HepG2 (cell line): Measurements from ENCODE around the gene GAS2. TPM values are rescaled to one million over a fixed set of nuclear protein-coding genes. Genes with fewer than 3 reads are reported as not detected.
A peak's percentile ranks its signal among the peaks of the same experiment; 100 is the strongest.

Experiments used
- ATF1 ChIP-seq: IDR thresholded peaks from 2 replicates; pipeline ENCODE4 v1.6.1; 2016; ENCODE audit warnings: mild to moderate bottlenecking, control low read depth
- BRCA1 ChIP-seq: sonication (generic); formaldehyde crosslinking; IDR thresholded peaks from 2 replicates; pipeline ENCODE4 v1.4.0; 2020; ENCODE audit warnings: missing genetic modification reagents
- DR1 ChIP-seq: sonication (generic); formaldehyde crosslinking; IDR thresholded peaks from 2 replicates; pipeline ENCODE4 v1.8.0; 2021; ENCODE audit warnings: mild to moderate bottlenecking, missing genetic modification reagents, inconsistent platforms
- FOSL1 ChIP-seq: sonication (generic); formaldehyde crosslinking; IDR thresholded peaks from 2 replicates; pipeline ENCODE4 v1.9.0; 2021; ENCODE audit warnings: missing genetic modification reagents, borderline replicate concordance
- GABPB1 ChIP-seq: IDR thresholded peaks from 2 replicates; pipeline ENCODE4 v1.6.1; 2016; ENCODE audit warnings: mild to moderate bottlenecking, missing genetic modification reagents, moderate library complexity, missing compliant biosample characterization
- KDM2A ChIP-seq: sonication (generic); formaldehyde crosslinking; IDR thresholded peaks from 2 replicates; pipeline ENCODE4 v1.4.0; 2020; ENCODE audit warnings: low read depth, missing genetic modification reagents, borderline replicate concordance
- KDM4B ChIP-seq: sonication (generic); formaldehyde crosslinking; IDR thresholded peaks from 2 replicates; pipeline ENCODE4 v1.4.0; 2020; ENCODE audit warnings: missing genetic modification reagents
- MTA3 ChIP-seq: sonication (generic); formaldehyde crosslinking; IDR thresholded peaks from 2 replicates; pipeline ENCODE4 v1.4.0; 2020; ENCODE audit warnings: missing genetic modification reagents
- PAF1 ChIP-seq: IDR thresholded peaks from 2 replicates; pipeline ENCODE4 v1.6.1; 2016; ENCODE audit warnings: missing genetic modification reagents, missing compliant biosample characterization
- PHF20 ChIP-seq: sonication (generic); formaldehyde crosslinking; IDR thresholded peaks from 2 replicates; pipeline ENCODE4 v1.5.0; 2020; ENCODE audit warnings: mild to moderate bottlenecking, missing genetic modification reagents
- PHF21A ChIP-seq: sonication (generic); formaldehyde crosslinking; IDR thresholded peaks from 2 replicates; pipeline ENCODE4 v1.5.0; 2020; ENCODE audit warnings: mild to moderate bottlenecking, missing genetic modification reagents
- RAD21 ChIP-seq: fragments of 450-650 bp; formaldehyde crosslinking; IDR thresholded peaks from 2 replicates; pipeline ENCODE4 v1.5.0; 2020; ENCODE audit warnings: mild to moderate bottlenecking
- ZEB1 ChIP-seq: IDR thresholded peaks from 2 replicates; pipeline ENCODE4 v1.6.1; 2012; ENCODE audit warnings: mild to moderate bottlenecking, low read depth, inconsistent platforms; ENCODE audit not compliant: insufficient replicate concordance
- ZNF224 ChIP-seq: sonication (generic); formaldehyde crosslinking; IDR thresholded peaks from 2 replicates; pipeline ENCODE4 v1.5.0; 2020; ENCODE audit warnings: mild to moderate bottlenecking, missing genetic modification reagents
- ZNF318 ChIP-seq: sonication (generic); formaldehyde crosslinking; IDR thresholded peaks from 2 replicates; pipeline ENCODE4 v1.4.0; 2020; ENCODE audit warnings: mild to moderate bottlenecking, missing genetic modification reagents
- ZNF34 ChIP-seq: sonication (generic); formaldehyde crosslinking; IDR thresholded peaks from 2 replicates; pipeline ENCODE4 v1.4.0; 2020; ENCODE audit warnings: mild to moderate bottlenecking, missing genetic modification reagents, borderline replicate concordance
- ZNF44 ChIP-seq: sonication (generic); formaldehyde crosslinking; IDR thresholded peaks from 2 replicates; pipeline ENCODE4 v1.5.1; 2020; ENCODE audit warnings: mild to moderate bottlenecking, missing genetic modification reagents
- ZNF557 ChIP-seq: sonication (generic); formaldehyde crosslinking; IDR thresholded peaks from 2 replicates; pipeline ENCODE4 v1.4.0; 2020; ENCODE audit warnings: missing genetic modification reagents
- ZNF7 ChIP-seq: IDR thresholded peaks from 2 replicates; pipeline ENCODE4 v1.6.1; 2016; ENCODE audit warnings: missing biosample characterization, missing genetic modification reagents
- ZNF772 ChIP-seq: sonication (generic); formaldehyde crosslinking; IDR thresholded peaks from 2 replicates; pipeline ENCODE4 v1.5.0; 2020; ENCODE audit warnings: mild to moderate bottlenecking, missing genetic modification reagents
- ZNF788 ChIP-seq: sonication (generic); formaldehyde crosslinking; IDR thresholded peaks from 2 replicates; pipeline ENCODE4 v1.5.0; 2020; ENCODE audit warnings: mild to moderate bottlenecking, missing genetic modification reagents, borderline replicate concordance
- ZNF841 ChIP-seq: sonication (generic); formaldehyde crosslinking; IDR thresholded peaks from 2 replicates; pipeline ENCODE4 v1.8.1; 2023; ENCODE audit warnings: missing genetic modification reagents, borderline replicate concordance
- ZNF850 ChIP-seq: sonication (generic); formaldehyde crosslinking; conservative IDR thresholded peaks from 2 replicates; pipeline ENCODE4 v1.9.0; 2021; ENCODE audit warnings: mild to moderate bottlenecking, missing genetic modification reagents
- polyA plus RNA-seq, 8 experiments: library from polyadenylated mRNA; depleted of rRNA in 3 of 8; stranded (reverse) in 7 of 8; unstranded in 1 of 8; fragments of >200 nt; fragmentation: Illumina TruSeq in 4 of 8; extraction: Trizol in 4 of 8; gene quantifications; 2 replicates each; pipeline versions ENCODE4 v1.2.1 to v1.2.3, GENCODE V29; 2011 to 2016; ENCODE audit warnings: low read depth in 4 of 8, missing spikeins in 1 of 8, mixed read lengths in 1 of 8; ENCODE audit not compliant: insufficient read depth in 1 of 8
- total RNA-seq, 5 experiments: library from RNA; depleted of rRNA; stranded (reverse); fragments of >200 nt; fragmentation: Illumina TruSeq; extraction: Trizol; gene quantifications; 2 replicates each; pipeline ENCODE4 v1.2.3, GENCODE V29; 2016; ENCODE audit warnings: low read depth in 1 of 5

The GAS2 gene
- total and polyA plus RNA-seq, 2 of the 13 experiments (the other 11 are each of a cell fraction or from before 2014, with no cell fraction given), result 26.0 to 85.1 TPM

GRCh38 chr11:22624742-22625447, 41.5 kb upstream of the GAS2 start (continued):
- 0 out of 2 replicates have a peak, but pooled peaks have one; percentile 11 for TF ChIP-seq ZNF318 (CRISPR knock-in tag)
- peak; percentile 54; the same call in 1 of the 2 replicates for TF ChIP-seq KDM2A (CRISPR knock-in tag)
- peak; percentile 33; the same call in 1 of the 2 replicates for TF ChIP-seq ZNF224 (CRISPR knock-in tag)
- no peak for TF ChIP-seq DR1 (CRISPR knock-in tag)
- 0 out of 2 replicates have a peak, but pooled peaks have one; percentile 23 for TF ChIP-seq FOSL1
- no peak for TF ChIP-seq ZNF7 (CRISPR knock-in tag)
- TF ChIP-seq BRCA1 (CRISPR knock-in tag), result no peak
- peak; percentile 84; the same call in 1 of the 2 replicates for TF ChIP-seq ZNF850 (CRISPR knock-in tag)
- 0 out of 2 replicates have a peak, but pooled peaks have one; percentile 41 for TF ChIP-seq ZNF772 (CRISPR knock-in tag)
- no peak for TF ChIP-seq PHF20
- TF ChIP-seq ATF1 (CRISPR knock-in tag), result no peak
- TF ChIP-seq MTA3 (CRISPR knock-in tag), result no peak
- peak; percentile 18; the same call in 1 of the 2 replicates for TF ChIP-seq ZNF557
- TF ChIP-seq ZEB1, result peak; percentile 15
- TF ChIP-seq GABPB1 (CRISPR knock-in tag), result no peak
- TF ChIP-seq PHF21A (CRISPR knock-in tag), result 0 out of 2 replicates have a peak, but pooled peaks have one; percentile 33
- TF ChIP-seq RAD21, result peak; percentile 35; the same call in 1 of the 2 replicates
- no peak for TF ChIP-seq ZNF34 (CRISPR knock-in tag)
- TF ChIP-seq ZNF841 (CRISPR knock-in tag), result 0 out of 2 replicates have a peak, but pooled peaks have one; percentile 51
- no peak; the same call in 1 of the 2 replicates for TF ChIP-seq ZNF788 (CRISPR knock-in tag)
- no peak for TF ChIP-seq ZNF44 (CRISPR knock-in tag)
- TF ChIP-seq PAF1, result no peak
- no peak for TF ChIP-seq KDM4B (CRISPR knock-in tag)
